ENCODE measurements around the gene USP6NL.

Gene USP6NL

GRCh38 chr10:11588873-11589574, 22.4 kb downstream of the USP6NL start:
- no peak for DNase-seq

GRCh38 chr10:11587722-11588259, 23.7 kb downstream of the USP6NL start:
- no peak for DNase-seq

GRCh38 chr10:11586170-11586569, 25.3 kb downstream of the USP6NL start:
- DNase-seq, result no peak

- no peak for DNase-seq
Measured at GRCh38 chr10:11581213-11581612, 30.2 kb downstream of the USP6NL start.

- DNase-seq, result no peak
Measured at GRCh38 chr10:11579885-11580284, 31.6 kb downstream of the USP6NL start.

- no peak for DNase-seq
Measured at GRCh38 chr10:11578802-11579255, 32.6 kb downstream of the USP6NL start.

- DNase-seq, result no peak
Measured at GRCh38 chr10:11576092-11576809, 35.2 kb downstream of the USP6NL start.

GRCh38 chr10:11573497-11573896, 38.0 kb downstream of the USP6NL start:
- DNase-seq, result no peak

- no peak for DNase-seq
Measured at GRCh38 chr10:11570751-11571150, 40.7 kb downstream of the USP6NL start.

- DNase-seq, result no peak
Measured at GRCh38 chr10:11569471-11569870, 42.0 kb downstream of the USP6NL start.

GRCh38 chr10:11568578-11568977, 42.9 kb downstream of the USP6NL start:
- DNase-seq, result no peak

- DNase-seq, result no peak
Measured at GRCh38 chr10:11564741-11565140, 46.7 kb downstream of the USP6NL start.

GRCh38 chr10:11563936-11564335, 47.5 kb downstream of the USP6NL start:
- DNase-seq, result no peak

GRCh38 chr10:11562888-11563287, 48.6 kb downstream of the USP6NL start:
- no peak for DNase-seq

- DNase-seq, result no peak
Measured at GRCh38 chr10:11560076-11560709, 51.3 kb downstream of the USP6NL start.

GRCh38 chr10:11557967-11558366, 53.5 kb downstream of the USP6NL start:
- no peak for DNase-seq

GRCh38 chr10:11557513-11557912, 53.9 kb downstream of the USP6NL start:
- DNase-seq, result no peak

- DNase-seq, result no peak
Measured at GRCh38 chr10:11555556-11555955, 55.9 kb downstream of the USP6NL start.

- no peak for DNase-seq
Measured at GRCh38 chr10:11553773-11554381, 57.6 kb downstream of the USP6NL start.

GRCh38 chr10:11551916-11552602, 59.4 kb downstream of the USP6NL start:
- DNase-seq, result no peak

GRCh38 chr10:11551104-11551503, 60.3 kb downstream of the USP6NL start:
- DNase-seq, result no peak

- DNase-seq, result no peak
Measured at GRCh38 chr10:11548768-11549099, 62.7 kb downstream of the USP6NL start.
